GM12878 (cell line): Measurements from ENCODE around the gene POGZ. TPM values are rescaled to one million over a fixed set of nuclear protein-coding genes. Genes with fewer than 3 reads are reported as not detected.

Experiments used
- ATAC-seq: fragments of 200-7000 bp; cut with Tn5 transposase; 3 replicates; pipeline ENCODE4 v1.9.1; 2020; ENCODE audit warnings: mild to moderate bottlenecking, moderate library complexity
- BruUV-seq: library from RNA; stranded (reverse); fragments of 400-500 nt; replicated peaks from 2 replicates; lab custom pipeline; 2021; lab: Mats Ljungman, UMichigan
- CTCF ChIA-PET: fragments of 300-600 bp; sonication (Branson Sonifier 250); formaldehyde crosslinking; extraction: SDS; loops from one replicate; lab custom pipeline; 2021; ENCODE audit warnings: inconsistent platforms; lab: Yijun Ruan, JAX
- POLR2A ChIA-PET: fragments of 350-600 bp; formaldehyde crosslinking; extraction: SDS; loops from one replicate; lab custom pipeline; 2021; ENCODE audit warnings: inconsistent platforms; lab: Charles Lee
- RAD21 ChIA-PET: fragments of 300-600 bp; sonication (Branson Sonifier 250); formaldehyde crosslinking; loops from one replicate; lab custom pipeline; 2023; ENCODE audit warnings: antibody characterized with exemption; ENCODE audit not compliant: unreplicated experiment; lab: Charles Lee
- SMC1A ChIA-PET: fragments of 300-600 bp; sonication (Branson Sonifier 250); formaldehyde crosslinking; loops from one replicate; lab custom pipeline; 2023; ENCODE audit not compliant: unreplicated experiment, uncharacterized antibody; lab: Charles Lee
- DNase-seq: peaks from one replicate; pipeline ENCODE4 v3.0.0-alpha.2; 2011; ENCODE audit warnings: low read depth, low spot score
- FAIRE-seq: peaks from 3 replicates; lab custom pipeline; 2011; peaks lifted over from hg19 to GRCh38; lab: Jason Lieb, UNC
- H2AFZ ChIP-seq: 2 replicates; pipeline ENCODE4 v1.6.0; 2011; ENCODE audit warnings: low read depth, low read length, control low read depth; ENCODE audit not compliant: control insufficient read depth
- H3K27ac ChIP-seq: 2 replicates; pipeline ENCODE4 v1.5.1; 2011; ENCODE audit warnings: control low read depth; ENCODE audit not compliant: control insufficient read depth, insufficient read depth
- H3K27me3 ChIP-seq, 2 experiments: replicated peaks in 1 of 2; 2 replicates each; pipeline versions ENCODE4 v1.6.0 to v1.6.1; 2011; ENCODE audit warnings: low read length in 1 of 2; ENCODE audit not compliant: control insufficient read depth in 2 of 2, insufficient read depth in 2 of 2
- H3K36me3 ChIP-seq, 2 experiments: 2 replicates each; pipeline ENCODE4 v1.5.1; 2011; ENCODE audit warnings: low read length in 1 of 2; ENCODE audit not compliant: control insufficient read depth in 2 of 2, insufficient read depth in 2 of 2
- H3K4me1 ChIP-seq: 2 replicates; pipeline ENCODE4 v1.6.1; 2011; ENCODE audit warnings: mild to moderate bottlenecking, low read length, moderate library complexity, mixed read lengths; ENCODE audit not compliant: control insufficient read depth, insufficient read depth
- H3K4me2 ChIP-seq: 2 replicates; pipeline ENCODE4 v1.6.0; 2011; ENCODE audit warnings: control low read depth; ENCODE audit not compliant: control insufficient read depth, insufficient read depth
- H3K4me3 ChIP-seq: fragments of 200-600 bp; sonication (generic); 2 replicates; pipeline ENCODE4 v1.5.1; 2016
- H3K79me2 ChIP-seq: 2 replicates; pipeline ENCODE4 v1.6.0; 2011; ENCODE audit warnings: low read length; ENCODE audit not compliant: control insufficient read depth, insufficient read depth
- H3K9ac ChIP-seq: 2 replicates; pipeline ENCODE4 v1.8.0; 2011; ENCODE audit warnings: low read length, control low read depth, mixed read lengths; ENCODE audit not compliant: control insufficient read depth, insufficient read depth
- H3K9me3 ChIP-seq: replicated peaks from 3 replicates; pipeline ENCODE4 v1.5.1; 2011; ENCODE audit warnings: mild to moderate bottlenecking, low read length; ENCODE audit not compliant: control insufficient read depth, insufficient read depth
- H4K20me1 ChIP-seq: 2 replicates; pipeline ENCODE4 v1.6.0; 2011; ENCODE audit not compliant: control insufficient read depth, insufficient read depth
- CHD4 ChIP-seq: fragments of 200-600 bp; sonication (generic); IDR thresholded peaks from 2 replicates; pipeline ENCODE4 v1.6.1; 2016; ENCODE audit warnings: mild to moderate bottlenecking
- EZH2 ChIP-seq: IDR thresholded peaks from 2 replicates; pipeline ENCODE4 v1.6.1; 2012; ENCODE audit warnings: low read depth, mild to moderate bottlenecking, control low read depth, inconsistent platforms, low read length, borderline replicate concordance; ENCODE audit not compliant: control insufficient read depth
- HCFC1 ChIP-seq: fragments of 150-350 bp; IDR thresholded peaks from 2 replicates; pipeline ENCODE4 v1.6.1; 2014; ENCODE audit warnings: low read length
- KAT2A ChIP-seq: conservative IDR thresholded peaks from 2 replicates; pipeline ENCODE4 v1.6.1; 2011; ENCODE audit warnings: low read depth, low read length; ENCODE audit not compliant: control insufficient read depth
- KLF5 ChIP-seq: fragments of 450-650 bp; IDR thresholded peaks from 2 replicates; pipeline ENCODE4 v1.6.1; 2014; ENCODE audit warnings: mild to moderate bottlenecking; ENCODE audit not compliant: partially characterized antibody
- MXI1 ChIP-seq: fragments of 150-350 bp; IDR thresholded peaks from 2 replicates; pipeline ENCODE4 v1.6.1; 2011; ENCODE audit warnings: low read depth, mild to moderate bottlenecking, inconsistent platforms, low read length, improper control_type of control experiment
- POLR2AphosphoS5 ChIP-seq: IDR thresholded peaks from 2 replicates; pipeline ENCODE4 v1.6.1; 2011; ENCODE audit warnings: mild to moderate bottlenecking, low read length, inconsistent platforms
- SRF ChIP-seq, 2 experiments: IDR thresholded peaks; 2 replicates each; pipeline ENCODE4 v1.6.1; 2011; ENCODE audit warnings: low read depth in 2 of 2, low read length in 2 of 2, mild to moderate bottlenecking in 1 of 2, moderate library complexity in 1 of 2
- STAT1 ChIP-seq: fragments of 450-650 bp; conservative IDR thresholded peaks from 2 replicates; pipeline ENCODE4 v1.6.1; 2014; ENCODE audit warnings: antibody characterized with exemption, mild to moderate bottlenecking
- SUZ12 ChIP-seq: fragments of 200-600 bp; sonication (generic); IDR thresholded peaks from one replicate; pipeline ENCODE4 v1.6.1; 2018; ENCODE audit warnings: antibody characterized with exemption, mild to moderate bottlenecking; ENCODE audit not compliant: unreplicated experiment
- WGBS: methylation state at CpG from one replicate; pipeline ENCODE4 v1.1.6; 2016; ENCODE audit warnings: low lambda C conversion rate; ENCODE audit not compliant: insufficient replicate concordance, insufficient coverage; ENCODE audit errors: missing lambda C conversion rate; 5-methylcytosine and 5-hydroxymethylcytosine counted together
- in situ Hi-C: fragments of 300-500 bp; cut with MboI; formaldehyde crosslinking; loops from 9 replicates; pipeline ENCODE4 v1.14.3; 2018; ENCODE audit warnings: mixed read lengths
- intact Hi-C: fragments of 100-400 bp; cut with micrococcal nuclease; formaldehyde crosslinking; loops from one replicate; pipeline ENCODE4 v1.14.2; 2022; ENCODE audit not compliant: unreplicated experiment
- polyA plus RNA-seq, 11 experiments: library from polyadenylated mRNA; depleted of rRNA in 4 of 11; unstranded in 6 of 11; stranded (reverse) in 5 of 11; fragments of >200 nt; fragmentation: Nextera tagmentation in 4 of 11; fragmentation: Illumina TruSeq in 1 of 11; extraction: Ambion mirVana in 4 of 11; extraction: Trizol in 1 of 11; gene quantifications; 1 replicate in 1 of 11; 2 replicates in 10 of 11; pipeline versions ENCODE4 v1.2.1 to v1.2.3, GENCODE V29; 2011 to 2016; ENCODE audit warnings: inconsistent platforms in 2 of 11, missing spikeins in 2 of 11, low read depth in 1 of 11
- total RNA-seq, 4 experiments: library from RNA; depleted of rRNA in 3 of 4; stranded (reverse); fragments of >200 nt in 3 of 4; fragmentation: Illumina TruSeq in 1 of 4; extraction: Trizol in 1 of 4; gene quantifications; 2 replicates each; pipeline versions ENCODE4 v1.2.1 to v1.2.3, GENCODE V29; 2013 to 2021
- TF ChIP-seq, protein P1 (sequence below): fragments of 450-650 bp; IDR thresholded peaks from 2 replicates; pipeline ENCODE4 v1.6.1; 2016; ENCODE audit warnings: mild to moderate bottlenecking, moderate library complexity, borderline replicate concordance
- TF ChIP-seq, protein P2 (sequence below): IDR thresholded peaks from 2 replicates; pipeline ENCODE4 v1.6.1; 2012; ENCODE audit warnings: low read depth, low read length, improper control_type of control experiment
- TF ChIP-seq, protein P3 (sequence below): IDR thresholded peaks from 2 replicates; pipeline ENCODE4 v1.6.1; 2011; ENCODE audit warnings: borderline replicate concordance, low read depth, mild to moderate bottlenecking, moderate library complexity, low read length; ENCODE audit not compliant: insufficient read depth, poor library complexity, severe bottlenecking
- TF ChIP-seq, protein P4 (sequence below): IDR thresholded peaks from 2 replicates; pipeline ENCODE4 v1.6.1; 2011; ENCODE audit warnings: low read depth, low read length, improper control_type of control experiment, borderline replicate concordance

The POGZ gene
- total and polyA plus RNA-seq, 10 of the 15 experiments (the other 5 are each of a cell fraction or from before 2014, with no cell fraction given) = 11.3 to 80.6 (median 35.8) TPM

DNA sequence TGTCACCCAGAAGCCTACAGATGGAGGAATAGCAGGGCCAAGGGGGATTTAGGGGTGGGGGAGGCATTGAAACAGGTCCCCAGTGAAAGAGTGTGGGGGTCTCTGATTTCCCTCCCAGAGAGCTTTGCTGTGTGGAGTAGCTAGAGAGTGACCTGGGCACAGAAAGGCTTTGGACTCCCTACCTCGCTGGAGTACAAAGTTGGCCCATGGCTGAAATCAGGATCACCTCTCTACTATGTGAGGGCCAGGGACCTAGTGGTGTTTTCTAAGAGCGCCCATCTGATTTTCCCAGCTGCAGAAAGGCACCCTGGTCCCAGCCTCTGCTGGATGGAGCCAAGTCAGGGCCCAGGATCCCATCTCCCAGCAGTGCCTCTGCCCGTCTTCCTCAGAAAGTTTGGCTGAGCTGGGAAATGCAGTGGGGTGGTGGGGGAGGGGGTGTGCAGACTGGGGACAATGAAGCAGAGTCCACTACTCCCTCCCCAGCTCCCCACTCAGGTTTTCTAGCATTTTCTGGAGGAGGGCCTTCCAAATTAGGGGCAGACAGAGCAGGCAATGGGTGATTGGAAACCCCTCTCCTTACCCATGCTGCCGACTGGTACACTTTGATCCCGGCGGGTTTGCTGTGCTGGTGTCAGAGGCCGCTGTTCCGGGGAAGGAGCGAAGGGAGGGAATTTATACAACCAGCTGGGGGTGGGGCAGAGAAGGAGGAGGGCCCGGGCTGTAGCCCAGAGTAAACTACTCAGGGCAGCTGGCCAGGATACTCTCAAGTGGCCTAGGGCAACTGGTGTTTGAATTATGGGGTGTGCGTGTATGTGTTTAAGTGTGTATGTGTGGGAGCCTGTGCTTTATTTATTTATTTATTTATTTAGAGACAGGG lies 87.0 kb downstream of the POGZ start, which contains the start of gene SELENBP1:
SELENBP1 (minus strand) TSS at position 648 of the 877 bp plus-strand sequence; CDS start at position 584, 64 bp downstream.
- 61% methylated on average over 11 of the region's 11 CpGs for WGBS
- Histone ChIP-seq H3K4me3 (no peak within 1 kb of the TSS), H3K9ac (no peak within 1 kb of the TSS), H3K27ac (no peak within 1 kb of the TSS), H3K27me3 (no peaks in the 10 kb centered on the region), H3K4me1 (no peaks in the 10 kb centered on the region), H2AFZ (no peak within 1 kb of the TSS), H3K4me2 (no peak within 1 kb of the TSS), H4K20me1 (no peaks in the 10 kb centered on the region), H3K79me2 (no peaks in the 10 kb centered on the region), H3K36me3 (no peaks in the 10 kb centered on the region), H3K9me3 (no peaks in the 10 kb centered on the region)
- in situ Hi-C loops = no loop called here
- BruUV-seq = no TSS peak
- TF ChIP-seq POLR2AphosphoS5 (no peak), KLF5 (no peak), STAT1 (no peak), MXI1 (no peak), SUZ12 (no peak), SRF (IDR thresholded peaks at IDR 0.05; ENCODE audit: low read depth in 2 of 2, low read length in 2 of 2) (no peak), KAT2A (no peak), HCFC1 (no peak), CHD4 (no peak), EZH2 (no peak)
- TF ChIP-seq, protein P1, sequence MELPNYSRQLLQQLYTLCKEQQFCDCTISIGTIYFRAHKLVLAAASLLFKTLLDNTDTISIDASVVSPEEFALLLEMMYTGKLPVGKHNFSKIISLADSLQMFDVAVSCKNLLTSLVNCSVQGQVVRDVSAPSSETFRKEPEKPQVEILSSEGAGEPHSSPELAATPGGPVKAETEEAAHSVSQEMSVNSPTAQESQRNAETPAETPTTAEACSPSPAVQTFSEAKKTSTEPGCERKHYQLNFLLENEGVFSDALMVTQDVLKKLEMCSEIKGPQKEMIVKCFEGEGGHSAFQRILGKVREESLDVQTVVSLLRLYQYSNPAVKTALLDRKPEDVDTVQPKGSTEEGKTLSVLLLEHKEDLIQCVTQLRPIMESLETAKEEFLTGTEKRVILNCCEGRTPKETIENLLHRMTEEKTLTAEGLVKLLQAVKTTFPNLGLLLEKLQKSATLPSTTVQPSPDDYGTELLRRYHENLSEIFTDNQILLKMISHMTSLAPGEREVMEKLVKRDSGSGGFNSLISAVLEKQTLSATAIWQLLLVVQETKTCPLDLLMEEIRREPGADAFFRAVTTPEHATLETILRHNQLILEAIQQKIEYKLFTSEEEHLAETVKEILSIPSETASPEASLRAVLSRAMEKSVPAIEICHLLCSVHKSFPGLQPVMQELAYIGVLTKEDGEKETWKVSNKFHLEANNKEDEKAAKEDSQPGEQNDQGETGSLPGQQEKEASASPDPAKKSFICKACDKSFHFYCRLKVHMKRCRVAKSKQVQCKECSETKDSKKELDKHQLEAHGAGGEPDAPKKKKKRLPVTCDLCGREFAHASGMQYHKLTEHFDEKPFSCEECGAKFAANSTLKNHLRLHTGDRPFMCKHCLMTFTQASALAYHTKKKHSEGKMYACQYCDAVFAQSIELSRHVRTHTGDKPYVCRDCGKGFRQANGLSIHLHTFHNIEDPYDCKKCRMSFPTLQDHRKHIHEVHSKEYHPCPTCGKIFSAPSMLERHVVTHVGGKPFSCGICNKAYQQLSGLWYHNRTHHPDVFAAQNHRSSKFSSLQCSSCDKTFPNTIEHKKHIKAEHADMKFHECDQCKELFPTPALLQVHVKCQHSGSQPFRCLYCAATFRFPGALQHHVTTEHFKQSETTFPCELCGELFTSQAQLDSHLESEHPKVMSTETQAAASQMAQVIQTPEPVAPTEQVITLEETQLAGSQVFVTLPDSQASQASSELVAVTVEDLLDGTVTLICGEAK = no peak
- TF ChIP-seq, protein P2, sequence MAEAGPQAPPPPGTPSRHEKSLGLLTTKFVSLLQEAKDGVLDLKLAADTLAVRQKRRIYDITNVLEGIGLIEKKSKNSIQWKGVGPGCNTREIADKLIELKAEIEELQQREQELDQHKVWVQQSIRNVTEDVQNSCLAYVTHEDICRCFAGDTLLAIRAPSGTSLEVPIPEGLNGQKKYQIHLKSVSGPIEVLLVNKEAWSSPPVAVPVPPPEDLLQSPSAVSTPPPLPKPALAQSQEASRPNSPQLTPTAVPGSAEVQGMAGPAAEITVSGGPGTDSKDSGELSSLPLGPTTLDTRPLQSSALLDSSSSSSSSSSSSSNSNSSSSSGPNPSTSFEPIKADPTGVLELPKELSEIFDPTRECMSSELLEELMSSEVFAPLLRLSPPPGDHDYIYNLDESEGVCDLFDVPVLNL = no peak
- TF ChIP-seq, protein P3, sequence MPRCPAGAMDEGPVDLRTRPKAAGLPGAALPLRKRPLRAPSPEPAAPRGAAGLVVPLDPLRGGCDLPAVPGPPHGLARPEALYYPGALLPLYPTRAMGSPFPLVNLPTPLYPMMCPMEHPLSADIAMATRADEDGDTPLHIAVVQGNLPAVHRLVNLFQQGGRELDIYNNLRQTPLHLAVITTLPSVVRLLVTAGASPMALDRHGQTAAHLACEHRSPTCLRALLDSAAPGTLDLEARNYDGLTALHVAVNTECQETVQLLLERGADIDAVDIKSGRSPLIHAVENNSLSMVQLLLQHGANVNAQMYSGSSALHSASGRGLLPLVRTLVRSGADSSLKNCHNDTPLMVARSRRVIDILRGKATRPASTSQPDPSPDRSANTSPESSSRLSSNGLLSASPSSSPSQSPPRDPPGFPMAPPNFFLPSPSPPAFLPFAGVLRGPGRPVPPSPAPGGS = no peak
- TF ChIP-seq, protein P4, sequence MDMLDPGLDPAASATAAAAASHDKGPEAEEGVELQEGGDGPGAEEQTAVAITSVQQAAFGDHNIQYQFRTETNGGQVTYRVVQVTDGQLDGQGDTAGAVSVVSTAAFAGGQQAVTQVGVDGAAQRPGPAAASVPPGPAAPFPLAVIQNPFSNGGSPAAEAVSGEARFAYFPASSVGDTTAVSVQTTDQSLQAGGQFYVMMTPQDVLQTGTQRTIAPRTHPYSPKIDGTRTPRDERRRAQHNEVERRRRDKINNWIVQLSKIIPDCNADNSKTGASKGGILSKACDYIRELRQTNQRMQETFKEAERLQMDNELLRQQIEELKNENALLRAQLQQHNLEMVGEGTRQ = no peak
- ChIA-PET RAD21 (no interaction called here), CTCF (interaction anchor here (1.1 to 1.7 kb wide), 3 partner anchors 28 to 120 kb away, joined by 4 read pairs; no protein-coding TSS in a partner anchor), POLR2A (no interaction called here), SMC1A (interaction anchor here (0.7 to 1.3 kb wide), 3 partner anchors 10 to 32 kb away, joined by 3 to 4 read pairs (median 3); no protein-coding TSS in a partner anchor)
- DNase-seq = no peak
- intact Hi-C loops = no loop called here
- ATAC-seq = no peak
- FAIRE-seq = no peak
